CD4-positive, alpha-beta T cell treated with Interleukin-12 subunit alpha and Interleukin-12 subunit beta, for 1 hour (primary cell): ENCODE results near the gene DPEP2.
"Not testable (repeated sequence)": the region's sequence is repeated elsewhere in the genome, so short reads cannot be mapped to it uniquely, and the experiment has no call there.

Source experiments
- DNase-seq: peaks from one replicate; pipeline ENCODE4 v3.0.0-alpha.2; 2020

Gene DPEP2

DNA sequence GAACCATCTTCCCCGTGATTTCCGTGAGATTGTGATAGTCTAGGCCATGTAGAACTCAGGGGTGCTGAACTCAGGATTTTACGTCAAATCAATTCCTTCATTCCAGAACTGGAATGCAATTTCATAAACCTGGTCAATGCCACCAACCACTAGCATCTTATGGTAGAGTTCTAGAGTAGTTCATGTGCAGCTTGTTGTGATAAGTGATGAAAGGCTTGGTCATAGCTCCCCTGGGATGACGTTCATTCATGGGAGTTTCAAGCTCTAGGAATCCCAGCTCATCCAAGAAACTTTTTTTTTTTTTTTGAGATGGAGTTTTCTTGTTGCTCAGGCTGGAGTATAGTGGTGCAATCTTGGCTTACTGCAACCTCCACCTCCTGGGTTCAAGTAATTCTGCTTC is 3.7 kb upstream of the DPEP2 start:
- DNase-seq = no peak

DNA sequence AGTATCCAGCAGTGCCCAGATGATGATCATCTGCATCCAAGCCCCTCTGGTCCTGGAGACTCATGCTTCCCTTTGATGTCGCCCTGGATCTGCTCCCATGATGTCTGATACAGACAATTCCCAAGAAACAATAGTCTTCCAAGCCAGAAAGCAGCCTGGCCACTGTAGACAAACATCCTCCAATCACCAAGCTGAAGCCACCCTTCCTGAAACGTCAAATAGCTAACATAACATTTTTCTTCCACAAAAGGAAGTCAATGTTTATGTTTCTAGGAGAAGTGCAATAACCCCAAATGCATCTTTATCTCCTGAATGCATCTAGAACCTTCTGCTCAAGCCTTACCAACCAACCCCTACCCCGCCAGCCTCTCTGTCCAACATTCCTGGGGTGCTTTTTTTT is 1.2 kb upstream of the DPEP2 start:
- DNase-seq = no peak

- DNase-seq = no peak
These were observed 701 bp upstream of the DPEP2 start for GRCh38 chr16:67999985-68000384.

DNA sequence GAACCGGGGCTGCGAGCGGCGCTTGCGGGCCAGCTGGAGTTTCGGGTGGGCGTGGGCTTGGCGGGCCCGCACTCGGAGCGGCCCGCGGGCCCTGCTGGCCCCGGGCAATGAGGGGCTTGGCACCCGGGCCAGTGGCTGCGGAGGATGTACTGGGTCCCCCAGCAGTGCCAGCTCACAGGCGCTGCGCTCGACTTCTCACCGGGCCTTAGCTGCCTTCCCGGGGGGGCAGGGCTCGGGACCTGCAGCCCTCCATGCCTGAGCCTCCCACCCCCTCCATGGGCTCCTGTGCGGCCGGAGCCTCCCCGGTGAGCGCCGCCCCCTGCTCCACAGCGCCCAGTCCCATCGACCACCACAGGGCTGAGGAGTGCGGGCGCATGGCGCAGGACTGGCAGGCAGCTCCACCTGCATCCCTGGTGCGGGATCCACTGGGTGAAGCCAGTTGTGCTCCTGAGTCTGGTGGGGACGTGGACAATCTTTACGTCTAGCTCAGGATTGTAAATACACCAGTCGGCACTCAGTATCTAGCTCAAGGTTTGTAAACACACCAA is 979 bp downstream of the DPEP2 start:
- not testable (repeated sequence) for DNase-seq

DNA sequence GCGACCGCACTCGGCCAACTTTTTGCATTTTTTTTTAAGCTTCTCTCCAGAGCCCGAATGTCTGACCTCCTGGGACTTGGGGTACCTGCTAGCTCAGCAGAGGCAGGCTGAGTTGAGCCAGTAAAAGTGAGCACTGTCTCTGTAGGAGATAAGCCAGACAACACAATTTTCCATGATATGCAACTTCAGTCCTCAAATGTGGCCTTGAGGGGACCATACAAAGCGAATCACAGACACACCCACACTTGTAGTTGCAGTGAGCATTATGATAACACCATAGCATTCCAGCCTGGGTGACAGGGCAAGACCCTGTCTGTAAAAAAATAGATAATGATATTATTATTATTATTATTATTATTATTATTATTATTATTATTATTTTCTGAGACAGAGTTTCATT is 2.6 kb downstream of the DPEP2 start:
- no peak for DNase-seq

- peak; percentile 40 for DNase-seq
These were observed 3.9 kb downstream of the DPEP2 start for GRCh38 chr16:67995423-67995822.

- DNase-seq = not testable (repeated sequence)
These were observed 5.3 kb downstream of the DPEP2 start for GRCh38 chr16:67994040-67994408.

DNA sequence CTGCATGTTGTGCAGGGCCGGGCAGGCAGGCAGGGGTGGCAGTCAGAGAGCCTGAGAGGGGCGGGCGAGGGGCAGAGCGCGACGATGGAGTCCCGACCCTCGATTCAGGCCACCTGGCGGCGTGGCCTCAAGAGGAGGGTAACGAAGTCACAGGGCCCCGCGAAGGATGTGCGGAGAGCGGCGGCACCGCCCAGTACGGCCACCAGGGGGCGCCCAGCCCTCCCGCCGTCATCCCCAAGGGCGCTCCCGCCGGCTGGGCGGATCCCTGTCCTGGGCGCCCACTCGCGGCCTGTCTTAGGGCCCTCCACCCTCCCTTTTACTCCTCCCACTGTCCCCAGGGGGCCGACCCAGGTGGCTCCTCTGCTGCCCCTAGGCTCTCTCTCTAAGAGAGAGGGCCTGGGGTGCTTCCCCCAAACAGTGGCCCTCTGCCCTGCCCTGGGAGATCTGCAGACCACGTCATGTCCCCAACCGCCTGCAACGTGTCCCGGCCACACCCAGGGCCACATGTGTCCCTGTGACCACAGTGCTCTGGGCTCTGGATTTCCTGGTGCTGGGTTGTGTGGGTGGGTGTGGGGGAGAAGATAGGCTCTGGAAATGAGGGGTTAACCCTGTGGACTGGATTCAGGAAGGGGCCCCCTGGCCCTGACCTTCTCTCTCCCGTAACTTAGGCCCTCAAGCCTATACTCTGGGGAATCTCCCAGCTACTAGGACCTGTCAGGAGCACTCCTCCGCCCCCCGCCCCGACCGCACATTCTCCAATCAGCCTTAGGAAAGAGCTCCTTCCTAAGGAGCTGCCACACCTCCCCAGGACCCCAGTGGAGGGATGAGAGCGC is 5.9 kb downstream of the DPEP2 start:
- DNase-seq = peak; percentile 86

DNA sequence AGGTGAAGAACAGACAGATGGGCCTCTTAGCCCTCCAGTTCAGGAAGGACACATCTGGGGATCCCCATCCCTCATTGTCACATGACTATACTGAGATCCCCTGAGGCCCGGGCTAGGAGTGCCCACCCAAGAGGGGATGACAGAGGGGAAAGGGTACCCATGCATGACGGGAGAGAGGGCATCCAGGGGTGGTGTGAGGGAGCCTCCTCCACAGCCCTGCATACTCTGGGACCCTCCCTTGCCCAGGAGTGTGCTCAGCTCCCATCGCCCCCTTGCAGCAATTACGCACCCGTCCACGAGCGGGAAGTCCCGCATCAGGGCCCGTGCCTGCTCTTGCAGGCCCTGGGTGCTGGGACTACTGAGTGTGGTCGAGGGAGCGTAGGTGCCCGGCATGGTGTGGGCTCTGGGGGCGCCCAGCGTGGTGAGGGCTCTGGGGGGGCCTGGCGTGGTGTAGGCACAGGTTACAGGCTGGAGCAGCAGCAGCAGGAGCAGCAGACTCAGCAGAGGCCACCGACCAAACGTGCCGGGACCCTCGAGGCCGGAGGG is 6.5 kb downstream of the DPEP2 start:
- DNase-seq = no peak

DNA sequence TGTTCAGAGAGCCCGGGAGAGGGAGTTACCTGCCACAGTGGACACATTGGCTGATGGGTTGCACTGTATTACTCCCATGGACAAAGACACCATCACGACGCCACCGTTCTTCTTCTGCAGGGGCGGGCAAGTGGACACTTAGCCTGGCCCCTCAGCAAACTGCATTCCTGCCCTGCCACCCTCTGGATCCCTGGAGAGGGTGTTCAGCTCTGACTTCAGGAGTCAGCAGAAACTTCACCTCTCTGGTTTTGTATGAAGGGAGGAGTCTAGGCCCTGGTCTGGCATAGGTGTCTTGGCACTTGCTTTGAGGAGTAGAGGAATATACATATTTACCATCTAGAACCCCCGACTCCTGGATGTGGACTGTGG is 9.3 kb downstream of the DPEP2 start:
- DNase-seq = no peak

DNA sequence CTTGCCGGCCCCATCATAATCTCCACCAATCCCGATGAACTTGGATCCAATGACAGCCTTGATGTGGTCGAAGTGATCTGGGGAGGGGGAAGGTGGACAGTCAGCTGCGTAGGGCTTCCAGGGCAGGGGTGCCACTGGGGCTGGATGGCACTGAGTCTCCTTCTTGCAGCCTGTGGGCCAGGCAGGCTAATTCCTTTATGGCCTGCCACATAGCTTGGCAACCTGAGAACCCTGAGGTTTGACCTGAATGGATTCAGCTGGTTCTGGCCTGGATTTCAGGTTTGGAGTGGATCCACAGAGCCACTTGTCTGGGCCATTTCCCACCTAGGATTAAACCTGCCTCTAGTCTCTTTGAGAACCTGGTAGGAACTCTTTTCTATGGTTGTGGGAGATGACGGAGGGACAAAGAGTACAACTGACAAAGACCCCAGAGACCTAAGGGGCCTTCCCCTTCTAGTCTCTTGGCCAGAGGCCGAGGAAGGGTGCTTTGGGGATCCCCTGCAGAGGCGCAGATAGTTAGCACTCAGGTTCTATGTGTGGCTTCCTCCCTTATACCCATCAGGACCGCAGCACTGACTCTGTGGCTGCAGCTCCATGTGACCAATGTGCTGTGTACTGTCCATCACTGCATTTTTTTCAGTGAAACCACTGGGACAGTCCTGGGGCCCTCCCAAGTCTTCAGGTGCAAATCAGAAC is 9.8 kb downstream of the DPEP2 start:
- no peak for DNase-seq

GRCh38 chr16:67988675-67989074 is 10.6 kb downstream of the DPEP2 start:
- no peak for DNase-seq

DNA sequence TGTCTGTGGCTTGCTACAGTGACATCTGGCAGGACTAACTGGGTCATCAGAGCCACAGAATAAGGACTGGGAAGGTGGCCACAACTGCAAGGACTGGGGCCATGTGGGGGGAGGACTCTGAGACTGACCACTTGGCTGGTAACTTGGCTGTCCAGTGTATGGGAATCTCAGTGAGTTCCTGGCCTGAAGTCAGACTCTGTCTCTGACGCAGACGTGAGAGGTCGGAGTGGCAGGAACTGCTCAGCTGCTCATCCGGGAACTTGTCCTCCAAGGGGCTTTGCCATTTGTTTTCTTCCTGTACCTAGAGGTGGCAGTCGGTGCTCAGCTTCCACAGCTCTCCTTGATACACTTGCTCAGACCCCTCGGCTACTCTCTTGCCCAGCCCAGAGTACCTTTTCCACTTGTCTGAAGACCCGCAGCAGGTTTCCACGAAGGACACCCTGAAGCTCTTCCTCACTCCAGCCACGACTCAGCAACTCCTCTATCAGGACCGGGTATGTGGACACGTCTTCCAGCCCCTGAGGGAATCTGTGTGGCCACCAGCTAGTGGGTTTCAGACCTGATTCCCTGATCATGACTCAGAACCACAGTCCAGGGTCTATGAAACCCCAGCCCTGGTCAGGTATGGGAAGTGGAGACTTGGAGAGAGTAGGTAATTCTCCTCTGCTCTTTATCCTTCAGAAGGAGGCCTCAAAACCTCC is 11.7 kb downstream of the DPEP2 start:
- no peak for DNase-seq

DNA sequence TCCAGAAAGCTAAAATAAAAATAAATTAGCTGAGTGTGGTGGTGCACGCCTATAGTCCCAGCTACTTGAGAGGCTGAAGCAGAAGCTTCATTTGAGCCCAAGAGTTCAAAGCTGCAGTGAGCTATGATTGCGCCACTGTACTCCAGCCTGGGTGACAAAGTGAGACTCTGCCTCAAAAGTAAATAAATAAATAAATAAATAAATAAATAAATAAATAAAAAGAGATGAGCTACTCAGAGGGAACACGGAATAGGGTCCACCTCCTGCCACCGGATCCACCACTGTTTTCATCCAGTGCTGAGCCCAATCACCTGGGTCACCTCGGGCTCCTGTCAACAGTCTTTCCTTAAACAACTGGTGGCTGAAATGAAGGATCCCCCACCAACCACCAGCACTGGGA is 12.3 kb downstream of the DPEP2 start:
- no peak for DNase-seq

- no peak for DNase-seq
These were observed 17.1 kb downstream of the DPEP2 start for GRCh38 chr16:67982011-67982696.

DNA sequence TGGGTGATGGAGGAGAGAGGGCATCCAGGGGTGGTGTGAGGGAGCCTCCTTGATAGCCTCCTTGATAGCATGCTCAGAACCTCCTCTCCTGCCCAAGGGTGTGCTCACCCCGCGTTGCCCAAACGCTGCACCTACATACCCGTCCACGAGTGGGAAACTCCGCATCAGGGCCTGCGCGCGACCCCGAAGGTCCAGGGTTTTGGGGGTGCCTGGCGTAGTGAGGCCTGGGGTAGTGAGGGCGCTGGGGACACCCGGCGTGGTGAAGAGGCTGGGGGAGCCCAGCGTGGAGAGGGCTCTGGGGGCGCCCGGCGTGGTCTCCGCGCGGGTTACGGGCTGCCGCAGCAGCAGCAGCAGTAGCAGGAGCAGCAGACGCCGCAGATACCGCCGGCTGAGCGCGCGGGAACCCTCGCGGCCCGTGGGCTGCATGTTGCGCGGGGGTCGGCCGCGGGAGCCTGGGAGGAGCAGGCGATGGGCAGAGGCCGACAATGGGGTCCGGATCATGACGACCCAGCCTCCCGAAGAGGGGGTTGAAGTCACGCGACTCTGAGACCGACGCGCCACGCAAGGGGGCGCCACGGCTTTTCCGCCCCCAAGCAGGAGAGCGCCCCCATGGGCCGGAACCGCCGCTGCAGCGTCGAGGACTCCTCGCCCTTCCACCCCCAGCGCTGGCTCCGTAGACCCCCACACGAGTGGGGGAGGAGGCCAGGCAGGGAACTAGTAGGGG is 19.2 kb downstream of the DPEP2 start, which contains the start of gene DPEP3:
Gene DPEP3 (minus strand): TSS at position 545 of the 724 bp plus-strand sequence. CDS start 119 bp downstream, at position 426.
- no peak for DNase-seq

DNA sequence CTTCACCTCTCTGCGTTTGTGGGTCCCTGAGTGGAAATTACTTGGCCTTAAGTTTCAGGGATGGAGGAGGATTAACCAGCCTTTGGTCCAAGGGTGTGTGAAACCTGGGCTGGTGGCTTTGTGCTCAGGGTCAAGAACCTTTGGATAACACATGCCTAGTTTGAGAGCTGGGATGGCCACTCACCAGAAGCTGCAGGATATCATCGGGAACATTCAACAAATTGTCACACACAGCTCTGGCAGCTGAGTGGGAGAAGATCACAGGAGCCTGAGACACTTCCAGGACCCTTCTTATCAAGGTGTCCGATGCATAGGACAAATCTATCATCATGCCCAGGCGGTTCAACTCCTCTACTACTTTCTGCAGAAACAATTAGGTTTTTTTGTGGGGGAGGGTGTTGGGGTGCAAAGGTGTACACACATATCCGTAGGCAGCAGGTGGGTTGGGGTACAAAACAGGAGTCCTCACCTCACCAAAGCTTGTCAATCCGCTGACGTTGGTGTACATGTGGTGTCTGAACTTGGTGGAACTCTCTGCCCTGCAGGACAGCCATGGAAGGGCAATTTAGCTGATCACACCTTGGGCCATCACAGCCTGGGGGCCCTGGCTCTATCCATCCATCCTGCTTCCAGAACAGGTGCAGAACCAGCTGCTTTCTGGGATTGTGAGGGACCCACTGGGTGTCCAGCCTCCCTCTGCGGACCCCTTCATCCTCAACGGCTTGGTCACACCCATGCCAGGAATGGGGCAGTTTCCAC is 21.6 kb downstream of the DPEP2 start:
- no peak for DNase-seq

DNA sequence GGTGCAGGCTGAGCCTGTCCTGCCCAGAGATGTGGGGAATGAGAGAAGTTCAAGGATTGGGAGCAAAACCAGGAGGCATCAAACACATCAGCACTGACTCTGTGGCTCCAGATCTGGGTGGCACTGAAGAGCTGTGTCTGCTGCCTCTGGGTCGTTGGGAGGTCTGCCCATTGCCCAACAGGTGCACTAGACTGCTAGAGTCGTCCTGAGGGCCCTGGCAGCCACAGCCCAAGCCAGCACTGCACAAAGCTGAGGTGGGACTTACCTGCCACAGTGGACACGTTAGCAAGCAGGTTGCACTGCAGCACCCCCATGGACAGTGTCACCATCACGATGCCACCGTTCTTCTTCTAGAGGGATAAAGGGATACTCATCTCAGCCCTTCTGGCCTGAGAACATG is 22.3 kb downstream of the DPEP2 start:
- DNase-seq = no peak

DNA sequence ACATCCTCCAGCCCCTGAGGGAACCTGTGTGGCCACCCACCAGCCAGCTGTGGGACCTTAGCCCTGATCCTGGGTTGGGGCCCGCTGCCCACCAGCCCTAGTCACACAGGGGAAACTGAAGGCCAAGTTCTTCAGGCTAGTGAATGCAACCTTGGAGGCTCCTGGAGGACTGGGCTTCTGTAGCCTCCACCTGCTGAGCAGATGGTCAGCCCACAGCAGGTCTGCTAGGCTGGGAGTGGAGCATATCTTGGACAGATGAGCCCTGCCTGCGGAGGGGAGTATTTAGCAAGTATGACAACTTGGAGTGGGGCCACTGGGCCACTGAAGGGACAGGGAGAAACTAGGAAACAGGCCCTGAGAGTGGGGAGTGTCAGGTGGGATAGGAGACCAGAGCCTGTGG is 23.1 kb downstream of the DPEP2 start:
- DNase-seq = no peak

- no peak for DNase-seq
These were observed 23.8 kb downstream of the DPEP2 start for GRCh38 chr16:67975321-67976105.
